ENCODE measurements around the gene ZSCAN2.
"Not testable (repeated sequence)": the region's sequence is repeated elsewhere in the genome, so short reads cannot be mapped to it uniquely, and the experiment has no call there.

Gene ZSCAN2

GRCh38 chr15:84600687-84601554 lies at the start of gene ZSCAN2:
TSS of gene ZSCAN2 (plus strand) at chr15:84601009. CDS start at chr15:84603928, 2,919 bp downstream.
- peak; percentile 92 for DNase-seq (ENCODE audit: low read depth)

- DNase-seq (ENCODE audit: low read depth) = not testable (repeated sequence)
These were observed 49.2 kb upstream of the ZSCAN2 start for GRCh38 chr15:84551624-84552023.

GRCh38 chr15:84552896-84553295 lies 47.9 kb upstream of the ZSCAN2 start:
- DNase-seq (ENCODE audit: low read depth) = no peak

GRCh38 chr15:84556690-84557089 lies 44.1 kb upstream of the ZSCAN2 start:
- DNase-seq (ENCODE audit: low read depth) = not testable (repeated sequence)

DNA sequence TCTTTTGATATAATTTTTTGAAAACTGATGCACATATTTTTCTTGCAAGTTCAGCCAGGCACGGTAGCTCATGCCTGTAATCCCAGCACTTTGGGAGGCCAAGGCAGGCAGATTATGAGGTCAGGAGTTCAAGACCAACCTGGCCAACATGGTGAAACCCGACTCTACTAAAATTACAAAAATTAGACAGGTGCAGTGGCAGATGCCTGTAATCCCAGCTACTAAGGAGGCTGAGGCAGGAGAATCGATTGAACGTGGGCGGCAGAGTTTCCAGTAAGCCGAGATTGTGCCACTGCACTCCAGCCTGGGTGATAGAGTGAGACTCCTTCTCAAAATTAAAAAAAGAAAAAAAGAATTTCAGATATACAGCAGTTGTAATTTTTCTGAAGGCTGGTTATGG lies 32.8 kb upstream of the ZSCAN2 start:
- not testable (repeated sequence) for DNase-seq (ENCODE audit: low read depth)

DNA sequence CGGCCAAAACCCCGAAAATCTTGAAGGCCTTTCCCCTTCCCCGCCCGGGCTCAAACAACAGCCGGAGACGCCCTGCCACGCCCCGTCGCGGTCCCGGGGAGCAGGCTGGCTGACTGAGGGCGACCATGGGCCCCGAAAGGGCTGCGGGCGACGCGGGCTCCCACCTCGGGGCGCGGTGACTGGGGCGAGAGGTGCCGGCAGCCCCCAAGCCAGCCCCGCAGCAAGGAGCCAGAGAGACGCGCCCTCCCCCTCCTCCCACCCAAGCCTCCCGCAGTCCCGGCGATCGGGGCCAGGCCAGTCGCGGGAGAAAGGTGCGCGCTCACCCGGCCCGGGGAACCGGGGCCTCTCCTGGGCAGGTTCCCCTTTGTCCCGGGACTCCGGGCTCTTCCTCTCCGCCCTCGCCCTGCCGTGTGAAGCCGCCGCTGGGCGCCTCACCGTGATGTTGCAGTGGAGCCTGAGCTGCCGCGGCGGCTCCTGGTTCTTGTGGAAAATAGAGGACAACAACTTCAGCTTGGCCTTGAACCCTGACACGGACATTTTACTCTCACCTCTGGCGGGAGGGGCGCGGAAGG lies 30.6 kb upstream of the ZSCAN2 start:
- peak; percentile 38 for DNase-seq (ENCODE audit: low read depth)

GRCh38 chr15:84572231-84572630 lies 28.6 kb upstream of the ZSCAN2 start:
- no peak for DNase-seq (ENCODE audit: low read depth)

- no peak for DNase-seq (ENCODE audit: low read depth)
These were observed 25.3 kb upstream of the ZSCAN2 start for GRCh38 chr15:84575493-84575892.

DNA sequence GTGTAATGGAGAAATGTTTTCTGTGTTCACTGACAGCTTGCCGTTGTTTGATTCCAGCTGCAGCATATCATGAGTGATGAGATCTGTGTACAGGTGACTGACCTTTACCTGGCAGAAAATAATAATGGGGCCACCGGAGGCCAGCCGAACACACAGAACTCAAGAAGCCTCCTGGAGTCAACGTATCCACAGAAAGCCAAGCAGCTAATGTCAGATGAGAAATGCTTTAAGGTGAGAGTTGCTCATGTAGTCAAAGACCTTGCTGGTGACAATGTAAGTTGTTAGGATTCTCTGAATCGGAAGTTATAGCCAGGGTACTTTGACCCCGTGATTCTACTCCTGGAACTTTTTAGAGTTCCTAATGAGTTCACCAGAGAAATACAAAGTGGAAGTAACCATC lies 22.9 kb upstream of the ZSCAN2 start:
- DNase-seq (ENCODE audit: low read depth) = not testable (repeated sequence)

DNA sequence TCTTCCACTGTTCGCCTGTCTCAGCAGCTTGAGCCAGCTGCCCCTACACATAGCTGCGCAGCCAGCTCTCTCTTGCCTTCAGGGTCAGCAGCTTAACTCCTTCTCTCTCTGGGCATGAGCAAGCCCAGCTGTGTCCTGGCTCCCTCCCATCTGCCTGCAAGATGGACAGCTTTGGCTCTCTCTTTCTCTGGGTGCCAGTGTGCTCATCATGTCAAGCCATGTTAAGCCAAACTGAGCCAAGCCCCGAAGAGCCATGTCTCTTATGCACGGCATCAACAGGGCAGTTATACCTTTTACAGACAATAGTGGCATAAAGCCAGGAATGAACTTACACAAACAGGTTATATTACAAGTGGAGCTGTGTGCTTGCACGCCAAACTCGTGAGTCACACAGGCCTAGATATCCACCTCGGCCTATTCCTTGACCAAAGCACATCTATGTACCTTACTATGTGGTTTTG lies 21.5 kb upstream of the ZSCAN2 start:
- DNase-seq (ENCODE audit: low read depth) = not testable (repeated sequence)

GRCh38 chr15:84581676-84582428 lies 19.0 kb upstream of the ZSCAN2 start:
- not testable (repeated sequence) for DNase-seq (ENCODE audit: low read depth)

- no peak for DNase-seq (ENCODE audit: low read depth)
These were observed 18.1 kb upstream of the ZSCAN2 start for GRCh38 chr15:84582583-84583157.

- not testable (repeated sequence) for DNase-seq (ENCODE audit: low read depth)
These were observed 16.9 kb upstream of the ZSCAN2 start for GRCh38 chr15:84583921-84584320.

DNA sequence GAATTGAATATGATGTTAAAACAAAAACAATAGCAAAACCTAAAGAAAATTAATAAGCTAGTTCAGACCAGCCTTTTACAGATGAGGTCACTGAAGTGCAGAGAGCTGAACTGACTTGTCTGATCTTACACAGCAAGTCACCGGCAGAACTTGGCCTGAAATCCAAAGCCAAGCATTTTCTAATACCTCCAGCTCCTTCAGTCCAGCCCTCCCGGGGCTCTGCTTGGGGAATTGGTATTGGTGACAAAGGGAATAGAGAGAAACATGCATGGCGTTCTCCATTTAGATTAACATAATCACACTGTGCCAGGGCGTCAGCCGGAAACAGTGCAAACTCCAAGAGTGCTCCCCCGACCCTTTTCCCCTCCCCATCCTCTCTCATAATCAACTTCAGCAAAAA lies 14.1 kb upstream of the ZSCAN2 start:
- no peak for DNase-seq (ENCODE audit: low read depth)

DNA sequence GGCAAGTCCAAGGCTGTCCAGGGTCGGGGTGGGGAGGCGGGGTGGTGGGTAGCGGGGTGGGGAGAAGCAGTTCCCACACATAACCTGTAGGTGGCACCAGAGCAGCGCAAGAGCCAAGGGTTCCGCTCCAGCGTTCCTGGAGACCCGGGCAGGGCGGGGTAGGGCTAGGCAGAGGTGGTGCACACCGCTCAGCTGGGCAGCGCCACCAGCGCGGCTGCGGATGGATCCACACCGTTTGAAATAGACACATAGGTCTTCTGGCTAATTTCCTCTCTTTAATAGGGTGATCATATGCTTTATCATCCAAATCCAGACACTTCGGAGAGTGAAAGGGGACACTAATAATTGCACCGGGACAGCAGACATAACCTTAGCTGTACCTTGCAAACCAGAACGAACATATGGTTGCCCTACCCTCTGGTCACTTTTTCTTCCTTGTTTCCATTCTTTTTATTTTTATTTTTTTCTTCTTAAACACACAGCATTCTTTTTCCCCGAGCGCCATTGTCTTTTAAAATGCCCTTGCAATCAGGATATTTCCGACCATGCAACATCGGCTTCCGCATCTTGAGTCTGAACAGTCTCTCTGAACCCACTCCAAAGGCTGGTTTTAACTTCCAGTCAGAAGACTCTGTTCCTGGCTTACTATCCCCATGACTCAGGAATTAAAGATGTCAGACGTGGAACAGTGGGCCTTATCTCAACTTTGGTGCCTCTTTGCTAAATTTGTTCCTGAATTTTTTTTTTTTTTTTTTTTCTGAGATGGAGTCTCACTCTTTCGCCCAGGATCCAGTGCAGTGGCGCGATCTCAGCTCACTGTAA lies 12.5 kb upstream of the ZSCAN2 start:
- peak; percentile 85 for DNase-seq (ENCODE audit: low read depth)

DNA sequence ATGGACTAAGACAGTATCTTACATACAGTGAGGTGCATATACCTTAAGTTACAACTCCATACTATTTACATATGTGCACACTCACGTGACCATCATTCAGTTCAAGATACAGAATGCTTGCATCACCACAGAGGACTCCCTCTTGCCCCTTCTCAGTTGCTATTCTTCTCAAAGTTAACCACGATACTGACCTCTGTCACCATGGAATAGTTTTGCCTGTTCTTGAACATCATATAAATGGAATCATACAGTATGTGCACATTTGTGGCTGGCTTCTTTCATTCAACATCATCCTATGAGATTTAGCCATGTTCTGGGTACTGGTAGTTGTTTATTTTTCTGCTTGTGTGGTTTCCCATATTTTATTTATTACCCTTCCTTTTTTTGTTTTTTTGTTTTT lies 10.4 kb upstream of the ZSCAN2 start:
- DNase-seq (ENCODE audit: low read depth) = no peak

DNA sequence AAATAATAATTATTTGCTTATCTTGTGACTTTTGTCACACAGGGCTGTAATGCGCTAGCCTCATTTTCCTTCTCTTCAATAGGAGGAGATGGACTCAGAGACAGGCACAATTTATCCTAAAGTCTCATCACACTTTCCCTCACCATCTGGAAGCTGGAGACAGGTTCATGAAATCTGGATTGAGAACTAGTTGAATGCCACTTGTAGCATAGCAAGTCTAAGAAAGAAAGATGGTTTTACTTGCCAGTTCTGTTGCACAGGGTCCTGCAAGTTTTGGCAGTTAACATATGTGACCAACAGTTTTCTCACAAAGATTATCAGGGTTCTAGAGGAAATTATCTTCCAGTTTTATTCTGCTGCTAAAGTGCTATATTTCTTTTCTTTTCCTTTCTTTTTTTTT lies 9.0 kb upstream of the ZSCAN2 start:
- no peak for DNase-seq (ENCODE audit: low read depth)

DNA sequence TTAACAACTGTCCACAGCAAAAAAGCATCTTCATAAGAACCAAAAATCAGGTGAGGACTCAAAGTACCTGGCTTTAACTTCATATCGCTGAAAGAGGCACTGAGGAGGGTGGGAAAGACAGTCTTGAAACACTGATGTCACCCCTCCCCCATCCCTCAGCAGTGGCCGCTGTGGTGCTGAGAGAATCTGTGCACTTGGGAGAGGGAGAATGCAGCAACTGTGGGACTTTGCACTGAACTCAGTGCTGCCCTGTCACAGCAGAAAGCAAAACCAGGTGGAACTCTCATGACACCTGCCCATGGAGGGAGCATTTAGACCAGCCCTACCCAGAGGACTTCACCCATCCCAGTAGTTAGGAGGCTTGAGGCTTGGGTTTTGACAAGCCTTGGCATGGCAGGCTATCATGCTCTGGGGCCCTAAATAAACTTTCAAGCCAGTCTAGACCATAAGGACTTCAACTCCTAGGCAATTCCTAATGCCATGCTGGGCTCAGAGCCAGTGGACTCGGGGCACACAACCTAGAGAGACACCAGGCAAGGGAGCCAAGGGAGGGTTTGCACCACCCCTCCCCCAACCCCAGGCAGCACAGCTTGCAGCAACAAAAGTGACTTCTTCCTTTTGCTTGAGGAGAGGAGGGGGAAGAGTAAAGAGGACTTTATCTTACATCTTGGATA lies 6.1 kb upstream of the ZSCAN2 start:
- no peak for DNase-seq (ENCODE audit: low read depth)

- DNase-seq (ENCODE audit: low read depth) = no peak
These were observed 5.1 kb upstream of the ZSCAN2 start for GRCh38 chr15:84595660-84596059.

DNA sequence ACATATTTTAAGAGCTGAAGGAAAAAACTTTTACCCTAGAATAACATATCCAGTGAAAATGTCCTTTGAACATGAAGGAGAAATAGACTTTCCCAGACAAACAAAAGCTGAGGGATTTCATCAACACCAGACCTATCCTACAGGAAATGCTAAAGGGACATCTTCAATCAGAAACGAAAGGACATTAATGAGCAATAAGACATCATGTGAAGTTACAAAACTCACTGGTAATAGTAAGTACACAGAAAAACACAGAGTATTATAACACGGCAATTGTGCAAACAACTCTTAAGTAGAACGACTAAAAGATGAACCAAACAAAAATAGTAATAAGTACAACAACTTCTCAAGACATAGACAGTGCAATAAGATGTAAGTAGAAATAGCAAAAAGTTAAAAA lies 3.5 kb upstream of the ZSCAN2 start:
- DNase-seq (ENCODE audit: low read depth) = no peak

DNA sequence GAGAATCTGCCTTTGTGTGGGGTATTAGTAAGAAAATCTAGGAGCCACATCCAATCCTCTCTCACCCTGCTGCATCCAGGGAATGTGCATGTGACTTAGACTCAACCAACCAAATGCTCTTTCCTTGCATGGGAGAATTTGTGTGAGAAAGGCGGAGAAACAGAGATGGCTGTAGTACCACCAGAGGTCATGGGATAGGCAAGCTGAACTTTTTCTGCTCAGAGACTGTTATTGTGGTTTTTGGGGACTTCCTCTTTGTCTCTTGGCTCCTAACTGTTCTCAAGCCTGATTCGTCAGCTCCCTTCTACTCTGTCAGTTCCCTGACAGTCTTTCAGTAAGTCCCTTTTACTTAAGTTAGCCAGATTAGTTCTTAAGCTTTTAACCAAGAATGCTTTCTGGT lies 2.6 kb upstream of the ZSCAN2 start:
- no peak for DNase-seq (ENCODE audit: low read depth)
